NCI-H2196 treated with DMSO at 0.1 percent for 48 hours (cell line): ENCODE results near the gene EPB41L4A.

ENCODE experiments used
- DNase-seq: peaks from one replicate; lab custom pipeline; 2025; ENCODE audit not compliant: unreplicated experiment; lab: John Stamatoyannopoulos, UW

The EPB41L4A gene

DNA sequence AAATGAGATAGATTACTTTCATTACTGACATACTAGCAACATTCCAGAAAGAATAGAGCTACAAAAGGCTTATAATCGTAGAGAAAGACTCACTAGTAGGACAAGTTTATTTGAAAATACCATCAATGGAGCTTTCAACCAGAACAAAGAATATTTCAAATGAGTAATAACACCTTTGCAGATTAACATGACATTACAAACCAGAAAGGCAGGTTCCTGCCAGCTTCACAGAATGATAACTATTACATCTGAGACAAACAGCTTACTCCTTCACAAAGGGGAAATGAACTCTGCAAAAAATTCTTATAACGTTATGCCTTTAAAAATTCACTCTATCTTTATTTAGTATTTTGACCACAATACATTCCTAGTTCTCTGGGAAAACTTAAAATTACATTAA lies 103.1 kb downstream of the EPB41L4A start:
- DNase-seq, result no peak

DNA sequence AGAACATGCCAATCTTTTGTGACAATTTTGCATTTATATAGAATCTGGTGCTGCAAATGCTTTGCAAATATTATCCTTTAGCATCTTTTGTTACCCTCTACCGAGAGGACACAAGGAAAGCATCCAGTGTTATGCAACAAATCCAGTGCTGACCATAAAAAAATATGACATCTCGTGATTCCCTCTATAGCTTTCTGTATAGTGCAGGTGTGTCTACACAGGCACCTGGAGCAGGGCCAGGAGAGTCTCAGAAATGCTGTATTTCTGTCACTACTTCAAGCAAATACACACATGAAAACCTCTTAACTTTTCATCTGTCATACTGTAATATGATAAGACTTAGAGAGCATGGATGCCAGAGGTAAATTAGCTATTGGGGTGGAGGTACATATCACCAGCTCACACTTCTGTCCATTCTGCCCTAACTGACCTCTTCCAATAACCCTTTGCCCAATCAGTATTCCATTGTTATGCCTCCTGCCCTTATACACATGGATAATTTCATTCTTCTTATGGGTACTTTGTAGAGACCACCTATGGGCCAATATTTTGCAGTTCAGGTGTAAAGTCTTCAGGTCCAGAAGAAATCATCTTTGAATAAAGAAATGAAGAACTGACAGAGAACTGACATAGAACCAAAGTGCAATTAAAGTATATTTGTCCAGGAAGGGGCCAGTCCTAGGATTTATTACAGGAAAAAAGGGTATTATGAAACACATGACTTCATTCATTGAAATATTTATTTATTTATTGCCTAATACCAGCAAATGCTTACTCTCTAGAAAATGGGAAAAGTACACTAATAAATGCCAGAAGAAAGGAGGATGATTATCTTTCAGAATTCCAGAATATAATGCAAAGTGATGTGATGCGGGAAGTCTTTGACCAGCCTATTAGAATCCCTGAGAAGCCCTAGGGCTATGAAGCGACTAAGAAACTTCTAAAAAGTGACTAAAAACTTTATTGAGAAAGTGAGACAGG lies 106.5 kb downstream of the EPB41L4A start:
- no peak for DNase-seq

DNA sequence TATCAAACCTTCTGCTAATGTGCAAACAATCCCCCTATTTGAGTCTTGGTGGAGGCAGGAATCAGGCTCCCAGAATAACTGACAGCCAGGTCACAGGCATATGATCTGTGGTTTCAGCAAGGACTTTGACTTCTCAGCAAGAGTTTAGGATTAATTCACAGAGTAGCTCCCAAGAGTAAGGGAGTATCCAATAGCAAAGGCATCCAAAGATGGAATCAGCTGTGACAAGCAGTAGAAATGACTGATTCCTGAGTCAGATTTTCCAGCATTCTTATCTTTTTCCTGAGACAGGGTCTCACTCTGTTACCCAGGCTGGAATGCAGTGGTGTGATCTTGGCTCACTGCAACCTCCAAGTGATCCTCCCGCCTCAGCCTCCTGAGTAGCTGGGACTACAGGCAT lies 108.3 kb downstream of the EPB41L4A start:
- no peak for DNase-seq

DNA sequence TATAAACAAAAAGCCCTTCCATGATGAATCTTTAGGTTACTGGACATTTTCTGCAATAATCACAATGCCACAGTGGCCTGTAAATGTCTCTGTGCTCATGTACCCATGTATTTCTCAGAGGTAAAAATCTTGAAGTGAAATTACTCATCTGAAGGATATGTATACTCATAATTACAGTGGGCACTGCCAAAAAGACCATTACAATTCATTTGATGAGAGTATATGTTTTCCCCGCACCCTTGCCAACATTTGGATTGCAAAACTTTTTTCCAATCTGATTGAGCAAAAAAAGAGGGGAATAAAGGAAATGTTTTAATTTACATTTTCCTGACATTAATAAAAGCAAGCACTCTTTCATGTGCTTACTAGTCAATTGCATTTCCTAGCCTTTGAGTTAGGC lies 110.5 kb downstream of the EPB41L4A start:
- DNase-seq, result no peak

DNA sequence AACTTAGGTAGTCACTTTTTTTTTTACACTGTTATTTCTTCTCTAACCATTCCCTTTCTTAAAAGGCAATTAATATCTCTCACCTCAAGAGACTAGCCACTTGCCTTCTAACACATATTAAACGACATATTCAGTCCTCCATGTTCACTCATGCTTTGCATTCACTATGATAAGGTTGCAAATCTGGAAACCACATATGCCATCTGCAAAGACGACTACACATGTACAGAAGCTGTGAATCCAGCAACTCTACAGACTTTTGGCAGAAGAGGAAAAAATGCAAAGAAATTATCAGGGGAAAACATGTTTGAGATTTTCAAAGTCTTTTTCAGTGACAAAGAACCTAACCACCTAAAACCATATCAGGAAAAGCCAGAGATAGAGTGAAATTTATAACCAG lies 112.1 kb downstream of the EPB41L4A start:
- DNase-seq, result no peak

DNA sequence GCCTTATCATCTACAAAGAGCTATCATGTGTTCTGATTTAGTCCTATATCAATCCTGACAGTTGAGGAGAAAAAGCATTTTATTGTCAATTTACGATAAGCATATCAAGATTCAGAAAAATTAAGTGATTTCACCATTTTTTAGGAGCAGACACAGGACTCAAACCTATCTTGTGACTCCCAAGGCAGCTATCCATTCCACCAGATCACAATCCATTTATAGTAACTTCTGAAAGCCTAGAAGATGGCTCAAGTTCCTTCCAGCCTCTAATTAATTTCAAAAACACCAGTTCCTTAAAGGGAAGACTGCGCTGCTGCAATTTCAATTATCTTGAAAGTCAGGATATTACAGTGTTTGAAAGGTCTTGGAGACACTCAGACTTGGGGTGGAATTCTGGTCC lies 114.3 kb downstream of the EPB41L4A start:
- no peak for DNase-seq

DNA sequence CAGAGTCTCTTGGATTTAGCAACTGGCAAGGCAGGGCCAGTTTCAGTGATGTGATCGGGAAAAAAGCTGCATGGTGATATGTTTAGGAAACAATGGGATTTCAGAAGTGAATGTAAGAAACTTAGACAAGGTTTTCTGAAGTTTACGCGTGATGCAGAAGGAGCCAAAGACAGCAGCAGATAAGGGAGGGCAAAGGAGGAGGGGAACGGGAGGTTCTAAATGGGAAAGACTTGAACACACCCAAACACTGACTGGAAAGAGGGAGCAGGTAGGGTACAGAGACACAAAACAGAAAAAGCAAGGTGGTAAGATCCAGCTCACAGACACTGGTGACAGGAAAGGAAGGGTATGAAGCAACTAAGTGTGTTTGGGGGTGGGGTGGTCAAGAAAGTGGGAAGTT lies 115.4 kb downstream of the EPB41L4A start:
- DNase-seq, result no peak

DNA sequence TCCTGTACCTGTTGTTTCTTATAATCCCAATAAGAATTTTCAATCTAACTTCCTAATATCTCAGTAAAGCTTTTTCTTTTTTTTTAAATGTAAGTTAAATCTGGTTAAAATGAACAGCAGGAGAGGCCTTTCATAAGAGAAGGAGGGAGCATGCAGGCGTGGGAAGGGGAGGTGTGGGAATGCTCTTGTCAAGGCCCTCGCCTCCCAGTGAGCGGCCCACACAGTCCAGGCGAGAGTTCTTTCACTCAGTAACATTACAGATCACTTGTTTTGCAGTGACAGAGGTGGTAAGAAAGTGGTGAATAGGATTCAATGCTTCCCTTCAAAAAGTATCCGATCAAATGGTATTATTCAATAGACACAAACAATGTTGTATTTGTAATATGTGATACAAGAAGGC lies 125.0 kb downstream of the EPB41L4A start:
- DNase-seq, result no peak

DNA sequence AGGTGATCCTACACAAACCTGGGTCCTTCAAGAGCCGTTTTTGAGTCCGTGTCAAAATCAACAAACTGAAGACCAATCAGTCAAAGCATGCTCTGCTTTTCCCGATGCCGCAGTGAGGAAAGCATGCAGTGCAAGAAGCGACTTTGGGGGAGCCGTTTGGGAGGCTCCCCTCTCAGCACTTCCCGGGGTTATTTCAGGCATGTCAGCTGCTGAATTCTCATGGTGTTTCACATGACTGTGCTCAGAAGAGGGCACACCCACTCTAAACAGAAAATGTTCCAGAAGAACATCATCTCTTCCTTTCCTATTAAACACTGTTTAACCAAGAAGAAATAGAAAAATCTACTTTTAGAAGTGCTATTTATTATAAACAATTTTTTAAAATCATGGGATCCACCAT lies 125.5 kb downstream of the EPB41L4A start:
- no peak for DNase-seq

DNA sequence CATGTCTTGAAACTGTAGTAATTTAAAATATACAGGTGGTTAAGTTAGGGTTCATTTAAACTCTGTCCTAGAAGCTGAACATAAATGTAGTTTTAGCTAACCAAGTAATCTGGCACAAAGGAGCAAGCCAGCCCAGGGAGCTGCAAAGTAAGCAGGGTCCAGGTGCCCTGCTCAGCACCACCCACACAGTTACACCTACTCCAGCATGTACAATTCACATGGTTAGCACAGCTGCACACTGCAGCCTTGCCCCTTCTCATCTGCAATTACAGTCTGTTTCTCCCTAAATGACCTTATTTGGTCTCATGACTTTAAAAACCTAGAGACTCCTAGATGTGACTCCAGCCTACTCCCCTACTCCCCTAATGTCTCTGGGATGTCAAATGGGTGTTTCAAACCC lies 128.4 kb downstream of the EPB41L4A start:
- no peak for DNase-seq

DNA sequence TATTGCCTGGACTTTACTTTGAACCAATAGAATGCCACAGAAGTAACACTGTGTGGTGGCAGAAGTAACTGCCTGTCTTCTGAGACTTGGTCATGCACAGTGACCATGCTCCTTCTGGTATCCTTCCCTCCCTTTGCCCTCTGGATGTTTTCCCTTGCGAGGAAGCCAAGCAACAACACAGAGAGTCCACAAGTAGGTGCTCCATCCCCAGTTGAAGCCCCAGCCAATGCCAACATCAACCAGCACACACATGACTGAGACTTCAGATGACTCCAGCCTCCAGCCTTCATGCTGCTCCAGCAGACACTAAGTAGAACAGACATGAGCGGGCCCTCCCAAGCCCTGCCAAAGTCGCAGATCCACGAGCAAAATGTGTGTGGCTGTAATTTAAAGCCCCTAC lies 129.6 kb downstream of the EPB41L4A start:
- DNase-seq, result no peak

DNA sequence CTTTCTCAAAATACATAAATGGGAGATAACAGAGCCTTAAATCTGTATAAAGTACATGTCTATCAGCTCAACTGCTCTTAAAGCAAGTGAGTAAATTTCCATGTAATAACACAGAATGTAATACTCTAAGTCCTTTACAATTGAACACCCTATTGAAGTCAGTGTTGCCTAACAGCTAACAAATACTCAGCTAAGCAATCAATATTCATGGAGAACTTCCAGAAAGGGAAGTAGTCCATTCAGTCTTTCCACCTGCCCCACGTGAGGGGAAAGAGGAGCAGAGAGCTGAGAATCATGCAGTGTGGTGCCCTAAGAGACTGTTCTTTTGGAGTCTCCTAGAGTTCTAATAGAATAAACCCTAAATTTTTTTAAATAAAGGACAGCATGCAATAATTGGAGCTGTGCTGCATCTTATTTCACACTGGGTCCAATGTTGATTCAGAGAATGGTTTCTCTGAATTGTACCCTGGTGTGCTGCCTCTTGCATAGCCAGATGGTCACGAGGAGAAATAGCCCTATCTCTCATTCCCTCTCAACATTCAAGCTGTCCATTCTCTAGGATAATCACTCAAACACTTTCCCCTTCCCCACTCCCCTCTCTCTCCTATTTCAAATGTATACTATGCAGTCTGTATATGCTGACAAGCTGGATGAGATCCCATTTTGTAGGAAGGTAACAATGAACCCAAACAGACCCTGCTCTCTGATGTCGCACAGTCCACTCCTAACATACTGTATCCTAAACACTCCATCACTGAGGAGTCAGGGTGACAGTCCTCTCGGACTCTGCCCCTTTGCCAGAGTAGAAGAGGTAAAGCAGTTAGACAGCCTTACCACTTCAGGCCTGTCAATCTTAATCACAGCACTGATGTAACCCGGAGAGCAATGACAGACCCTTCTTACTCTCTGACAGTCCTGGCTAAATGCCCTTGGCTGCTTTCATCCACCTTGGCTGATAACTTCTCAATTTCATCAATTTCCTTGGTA lies 134.8 kb downstream of the EPB41L4A start:
- no peak for DNase-seq

DNA sequence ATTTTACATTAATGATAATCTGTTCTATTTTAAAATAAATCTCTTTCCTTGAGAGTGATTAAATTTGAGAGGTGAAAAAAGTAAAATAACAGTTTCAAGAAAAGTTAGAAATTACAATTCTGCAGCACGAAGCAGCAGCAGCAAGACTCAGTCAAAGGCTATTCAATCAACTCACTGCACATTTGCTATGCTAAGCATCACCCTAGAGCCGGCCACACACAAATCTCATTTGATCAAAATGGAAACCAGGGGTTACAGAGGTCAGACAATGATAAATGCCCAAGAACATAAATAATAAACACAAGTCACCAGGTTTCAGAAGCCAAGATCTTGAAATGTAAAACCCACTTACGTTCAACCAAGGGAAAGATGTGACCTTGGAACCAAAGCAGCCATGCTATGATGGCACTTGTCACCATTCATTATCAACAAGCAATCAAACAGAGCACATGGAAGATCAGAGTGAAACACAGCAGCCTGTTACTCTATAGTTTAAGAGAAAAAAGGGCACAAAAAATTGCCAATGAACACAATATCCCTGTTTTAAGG lies 136.0 kb downstream of the EPB41L4A start:
- no peak for DNase-seq

DNA sequence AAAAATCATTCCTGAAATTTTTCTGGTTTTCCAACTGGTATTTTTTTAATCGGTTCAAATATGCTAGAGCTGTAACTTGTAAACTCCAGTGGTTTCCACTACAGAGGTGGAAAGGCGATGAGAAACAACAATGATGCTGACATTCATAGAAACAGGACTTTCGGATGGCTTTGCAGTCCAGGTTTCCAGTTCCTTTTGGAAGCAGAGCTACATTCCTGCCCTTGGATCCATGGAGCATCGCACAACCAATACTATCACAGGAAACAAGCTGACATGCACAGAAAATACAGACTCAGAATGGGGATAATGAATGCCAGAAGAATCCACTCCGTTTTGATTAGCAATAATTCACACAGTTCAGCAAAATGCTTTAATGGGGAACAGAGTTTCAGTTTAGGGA lies 140.0 kb downstream of the EPB41L4A start:
- DNase-seq, result no peak

DNA sequence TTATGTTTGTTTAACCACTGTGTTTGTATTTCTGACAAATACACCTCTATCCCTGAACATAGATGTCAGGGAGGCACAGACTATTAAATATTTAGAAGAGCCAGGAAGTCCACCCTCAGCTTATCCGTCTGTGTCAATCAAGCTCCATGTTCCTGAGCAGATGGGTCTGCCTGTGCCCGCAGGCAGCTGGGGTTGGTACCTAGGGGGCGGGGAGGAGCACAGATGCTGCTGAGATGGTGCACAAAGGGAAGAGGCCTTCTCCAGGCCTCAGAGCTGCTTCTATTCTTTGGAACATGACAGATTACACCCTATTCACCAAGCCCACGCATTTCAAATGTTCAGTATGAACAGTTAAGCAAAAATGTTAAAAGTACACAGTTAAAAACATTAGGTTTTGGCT lies 142.1 kb downstream of the EPB41L4A start:
- no peak for DNase-seq

DNA sequence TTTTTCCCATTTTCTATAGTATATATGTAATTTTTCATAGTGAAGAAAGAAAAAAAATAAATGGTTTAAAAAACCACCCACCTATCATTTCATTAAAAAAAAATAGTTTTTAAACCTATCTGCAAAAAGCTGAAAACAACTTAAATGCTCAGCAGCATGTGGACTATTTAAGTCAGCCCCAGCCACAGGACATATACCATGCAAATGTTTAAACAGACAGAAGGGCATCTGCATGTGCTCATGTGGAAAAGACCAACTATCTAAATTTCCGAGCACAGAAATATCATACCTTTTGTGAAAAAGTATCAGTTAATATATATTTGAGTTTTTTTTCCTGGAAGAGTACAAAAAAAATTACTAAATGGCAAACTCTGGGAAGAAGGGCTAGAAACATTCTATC lies 143.4 kb downstream of the EPB41L4A start:
- no peak for DNase-seq

DNA sequence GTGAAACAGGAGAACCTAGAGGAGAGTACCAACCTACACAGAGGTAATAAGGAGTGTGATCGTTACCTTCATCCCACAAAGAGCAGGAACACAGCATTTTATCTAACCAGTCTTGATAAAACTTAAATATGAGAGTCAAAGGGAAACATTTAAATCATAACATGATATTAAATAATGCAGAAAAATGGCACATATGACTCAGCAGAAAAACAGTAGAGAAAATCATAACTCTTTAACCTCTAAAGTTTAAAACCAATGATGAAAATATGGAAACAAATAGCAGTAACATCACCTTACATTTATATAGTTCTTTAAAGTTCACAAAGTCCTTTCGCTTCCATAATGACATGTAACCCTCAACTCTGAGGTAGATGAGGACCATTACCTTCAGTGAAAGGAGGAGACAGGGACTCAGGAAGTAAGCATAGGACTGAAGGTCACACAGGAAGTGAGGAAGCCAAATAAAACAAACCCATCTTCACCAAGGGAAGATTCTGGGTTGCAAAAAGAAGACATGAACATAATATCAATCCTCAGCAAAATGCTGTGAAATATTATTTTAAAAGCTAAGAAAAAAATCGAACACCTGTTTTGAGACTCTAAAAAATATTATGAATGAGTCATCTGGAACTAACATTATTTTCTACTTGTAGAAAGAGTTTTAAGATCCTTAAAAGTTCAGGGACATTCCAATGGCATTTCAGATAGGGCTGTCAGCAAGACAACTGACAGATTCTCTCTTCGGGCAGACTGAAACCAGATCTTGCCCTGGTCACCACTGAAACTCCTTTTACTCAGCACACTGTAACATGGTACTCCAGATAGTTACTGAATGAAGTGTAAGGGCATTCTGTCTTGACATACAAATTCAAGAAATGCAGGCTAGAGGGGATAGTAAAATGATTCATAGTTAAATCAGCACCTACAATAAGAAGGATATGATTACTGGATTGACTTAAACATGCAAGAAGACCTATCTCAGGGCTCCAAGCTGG lies 148.5 kb downstream of the EPB41L4A start:
- no peak for DNase-seq

DNA sequence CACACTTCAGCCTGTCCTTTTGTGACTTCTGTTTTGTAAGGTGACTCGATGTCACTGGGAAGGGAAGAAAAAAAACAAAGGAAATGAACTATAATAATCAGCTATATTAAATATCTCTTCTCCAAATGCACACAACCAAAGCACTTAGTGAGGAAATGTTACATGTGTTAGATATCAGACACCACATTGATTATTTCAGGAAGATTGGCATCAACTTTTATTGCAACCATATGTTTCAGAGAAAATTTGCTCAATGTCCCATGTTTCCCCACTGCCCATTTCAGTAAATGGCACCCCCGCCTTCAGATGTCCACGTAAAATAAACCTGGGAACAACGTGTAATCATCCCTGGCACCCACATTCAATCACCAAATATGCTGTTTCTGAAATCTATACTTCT lies 151.8 kb downstream of the EPB41L4A start:
- DNase-seq, result no peak

DNA sequence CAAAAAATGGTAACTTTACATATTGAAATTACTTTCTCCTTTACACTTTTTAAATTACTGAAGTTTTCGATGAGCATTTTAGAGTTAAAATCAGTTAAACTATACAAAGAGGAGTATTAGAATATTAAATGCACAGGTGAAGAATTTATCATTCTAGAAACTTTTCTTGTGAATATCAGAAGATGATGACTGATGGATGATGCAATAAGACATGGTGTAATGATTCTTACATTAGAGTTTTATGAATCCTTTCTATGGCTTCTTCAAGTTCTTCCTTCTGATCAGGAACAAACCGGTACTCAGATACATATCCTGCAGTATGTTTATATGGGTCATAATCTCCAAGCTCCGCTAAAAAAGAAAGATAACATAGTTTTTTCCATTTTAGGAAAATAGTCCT lies 154.4 kb downstream of the EPB41L4A start:
- DNase-seq, result no peak

DNA sequence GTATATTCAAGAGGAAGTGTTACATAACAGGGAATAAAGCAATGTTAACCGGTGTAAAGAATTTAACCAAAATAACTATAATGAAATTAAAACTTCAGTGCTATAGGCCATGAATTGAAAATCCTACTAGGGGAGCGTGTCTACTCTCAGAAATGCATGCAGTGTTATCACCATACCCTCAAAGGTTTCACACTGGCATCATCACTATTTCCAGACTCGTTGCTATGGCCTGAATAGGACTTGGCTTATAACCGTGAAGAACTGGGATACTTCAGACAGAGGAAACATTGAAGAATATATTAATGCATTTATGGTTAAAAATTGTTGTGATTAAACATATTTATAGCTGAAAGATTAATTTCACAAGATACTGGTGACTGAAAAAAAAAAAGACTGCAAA lies 154.9 kb downstream of the EPB41L4A start:
- no peak for DNase-seq
